BLaER1 (cell line): ENCODE measurements around the gene BTBD9.

Experiments
- H3K27ac ChIP-seq: shearing (Covaris generic); formaldehyde crosslinking; 2 replicates; pipeline ENCODE4 v1.8.1; 2022
- H3K27me3 ChIP-seq: shearing (Covaris generic); formaldehyde crosslinking; 2 replicates; pipeline ENCODE4 v1.8.1; 2022
- H3K36me3 ChIP-seq: shearing (Covaris generic); formaldehyde crosslinking; 2 replicates; pipeline ENCODE4 v1.8.1; 2022
- H3K4me1 ChIP-seq: shearing (Covaris generic); formaldehyde crosslinking; 2 replicates; pipeline ENCODE4 v1.8.1; 2022
- H3K4me2 ChIP-seq: shearing (Covaris generic); formaldehyde crosslinking; 2 replicates; pipeline ENCODE4 v1.8.1; 2022
- H3K4me3 ChIP-seq: shearing (Covaris generic); formaldehyde crosslinking; 2 replicates; pipeline ENCODE4 v1.8.1; 2022
- H3K9ac ChIP-seq: shearing (Covaris generic); formaldehyde crosslinking; 2 replicates; pipeline ENCODE4 v1.8.1; 2022
- H3K9me3 ChIP-seq: shearing (Covaris generic); formaldehyde crosslinking; 2 replicates; pipeline ENCODE4 v1.8.1; 2022
- H4K20me1 ChIP-seq: shearing (Covaris generic); formaldehyde crosslinking; 2 replicates; pipeline ENCODE4 v1.8.1; 2022
- Cebpa-rat ChIP-seq: shearing (Covaris generic); IDR thresholded peaks from 2 replicates; pipeline ENCODE4 v1.8.1; 2022

The BTBD9 gene

GRCh38 chr6:38423746-38424145 lies 216.0 kb downstream of the BTBD9 start:
- Histone ChIP-seq H3K4me1 (no peaks in the 10 kb centered on the region), H3K9me3 (no peaks in the 10 kb centered on the region), H3K9ac (no peak overlapping the region), H4K20me1 (no peaks in the 10 kb centered on the region), H3K4me3 (no peak overlapping the region), H3K27ac (no peak overlapping the region), H3K4me2 (no peak overlapping the region), H3K36me3 (no peaks in the 10 kb centered on the region), H3K27me3 (no peaks in the 10 kb centered on the region)
- no peak for TF ChIP-seq Cebpa-rat

DNA sequence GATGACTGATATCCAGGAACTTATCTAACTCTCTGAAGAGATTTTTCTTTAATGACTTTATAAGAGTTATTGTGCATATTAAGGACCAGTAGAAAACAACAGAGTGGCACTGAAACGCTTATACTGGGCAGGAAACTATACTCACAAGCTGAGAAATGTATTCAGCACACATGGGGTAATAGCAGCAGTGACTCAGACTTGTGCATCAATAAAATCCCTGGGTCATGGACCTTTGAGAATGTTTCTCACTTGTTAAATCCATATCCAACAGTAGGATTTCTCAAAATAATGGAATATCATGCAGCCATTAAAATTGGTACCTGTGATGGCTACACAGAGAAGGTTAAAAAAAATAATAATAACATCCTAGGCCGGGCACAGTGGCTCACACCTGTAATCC lies 219.5 kb downstream of the BTBD9 start:
- no peak overlapping the region for H3K4me2 ChIP-seq
- no peaks in the 10 kb centered on the region for H4K20me1 ChIP-seq
- no peak overlapping the region for H3K27ac ChIP-seq
- H3K4me1 ChIP-seq = no peaks in the 10 kb centered on the region
- H3K4me3 ChIP-seq = no peak overlapping the region
- no peak overlapping the region for H3K9ac ChIP-seq
- no peak for TF ChIP-seq Cebpa-rat
- H3K36me3 ChIP-seq = no peaks in the 10 kb centered on the region
- H3K9me3 ChIP-seq = no peaks in the 10 kb centered on the region
- H3K27me3 ChIP-seq = no peaks in the 10 kb centered on the region

- Histone ChIP-seq H3K4me3 (no peak overlapping the region), H3K4me1 (no peaks in the 10 kb centered on the region), H3K9ac (no peak overlapping the region), H3K27me3 (no peaks in the 10 kb centered on the region), H3K27ac (no peak overlapping the region), H4K20me1 (no peaks in the 10 kb centered on the region), H3K4me2 (no peak overlapping the region), H3K36me3 (no peaks in the 10 kb centered on the region), H3K9me3 (no peaks in the 10 kb centered on the region)
- no peak for TF ChIP-seq Cebpa-rat
Measured at GRCh38 chr6:38417521-38417920, 222.2 kb downstream of the BTBD9 start.

DNA sequence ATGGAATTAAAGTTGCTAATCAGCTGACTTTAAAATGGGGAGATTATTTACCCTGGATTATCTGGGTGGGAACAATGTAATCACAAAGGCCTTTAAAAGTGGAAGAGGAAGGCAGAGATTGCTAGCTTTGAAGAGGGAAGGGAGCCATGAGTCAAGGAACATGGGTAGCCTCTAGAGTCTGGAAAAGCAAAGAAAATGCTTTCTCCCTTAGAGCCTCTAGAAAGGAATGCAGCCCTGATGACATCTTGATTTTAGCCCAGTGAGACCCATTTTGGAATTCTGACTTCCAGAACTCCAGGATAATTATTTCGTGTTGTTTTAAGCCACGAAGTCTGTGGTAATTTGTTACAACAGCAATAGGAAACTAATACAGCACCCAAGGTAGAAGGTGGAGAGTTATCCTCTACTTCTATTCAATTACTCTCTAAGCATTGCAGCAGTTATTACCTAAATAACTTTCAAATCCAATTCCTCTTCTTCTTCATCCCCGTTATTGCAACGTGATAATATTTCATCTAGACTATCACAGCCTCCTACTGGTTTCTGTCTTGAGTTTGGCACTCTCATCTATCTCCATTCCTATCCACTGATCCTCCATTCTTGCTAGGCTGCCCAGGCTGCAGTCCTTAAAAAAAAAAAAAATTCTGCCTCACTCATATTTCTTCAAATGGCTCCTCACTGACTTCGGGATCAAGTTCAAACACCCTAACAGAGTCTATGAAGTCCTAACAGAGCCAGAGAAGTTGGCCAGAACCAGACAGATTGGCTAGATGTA lies 224.3 kb downstream of the BTBD9 start:
- Histone ChIP-seq H3K27me3 (no peaks in the 10 kb centered on the region), H3K27ac (no peak overlapping the region), H3K36me3 (no peaks in the 10 kb centered on the region), H3K4me3 (no peak overlapping the region), H3K4me2 (no peak overlapping the region), H3K9ac (no peak overlapping the region), H3K4me1 (peaks cover 2% of the 10 kb centered on the region; the same call in 1 of the 2 replicates), H4K20me1 (no peaks in the 10 kb centered on the region), H3K9me3 (no peaks in the 10 kb centered on the region)
- TF ChIP-seq Cebpa-rat = no peak

GRCh38 chr6:38413102-38413800 lies 226.5 kb downstream of the BTBD9 start:
- Histone ChIP-seq H3K27me3 (no peaks in the 10 kb centered on the region), H3K27ac (no peak overlapping the region), H3K4me1 (peaks cover 7% of the 10 kb centered on the region), H3K9me3 (no peaks in the 10 kb centered on the region), H3K4me2 (no peak overlapping the region), H4K20me1 (no peaks in the 10 kb centered on the region), H3K4me3 (no peak overlapping the region), H3K9ac (no peak overlapping the region), H3K36me3 (no peaks in the 10 kb centered on the region)
- TF ChIP-seq Cebpa-rat = no peak

- no peaks in the 10 kb centered on the region for H3K9me3 ChIP-seq
- no peaks in the 10 kb centered on the region for H3K27me3 ChIP-seq
- H3K4me2 ChIP-seq = no peak overlapping the region
- H3K4me1 ChIP-seq = peaks cover 7% of the 10 kb centered on the region
- no peaks in the 10 kb centered on the region for H3K36me3 ChIP-seq
- no peak for TF ChIP-seq Cebpa-rat
- no peak overlapping the region for H3K9ac ChIP-seq
- H3K4me3 ChIP-seq = no peak overlapping the region
- H3K27ac ChIP-seq = no peak overlapping the region
- H4K20me1 ChIP-seq = no peaks in the 10 kb centered on the region
Measured at GRCh38 chr6:38407192-38407591, 232.5 kb downstream of the BTBD9 start.

DNA sequence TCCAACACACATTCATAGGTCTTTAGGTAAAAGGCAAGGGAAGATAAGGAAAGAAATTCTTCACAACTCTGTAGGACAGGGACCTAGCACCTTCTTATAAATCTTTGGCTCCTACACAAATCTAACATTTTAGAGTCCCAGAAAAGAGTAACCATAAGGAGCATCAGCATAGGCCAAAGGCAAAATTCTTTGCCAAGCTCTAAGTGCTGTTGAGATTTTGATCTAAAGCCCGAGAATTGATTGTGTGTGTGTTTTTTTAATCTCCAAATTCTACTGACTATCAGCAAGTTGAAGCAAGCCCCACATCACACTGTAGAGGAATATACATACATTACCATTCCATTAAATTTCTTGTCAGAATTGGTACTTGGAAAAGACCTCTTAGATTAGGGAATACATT lies 233.6 kb downstream of the BTBD9 start:
- no peaks in the 10 kb centered on the region for H3K27me3 ChIP-seq
- no peak overlapping the region for H3K4me3 ChIP-seq
- H4K20me1 ChIP-seq = no peaks in the 10 kb centered on the region
- no peaks in the 10 kb centered on the region for H3K36me3 ChIP-seq
- TF ChIP-seq Cebpa-rat = no peak
- no peak overlapping the region for H3K4me2 ChIP-seq
- H3K9me3 ChIP-seq = peaks cover 1% of the 10 kb centered on the region; the same call in 1 of the 2 replicates
- no peak overlapping the region for H3K27ac ChIP-seq
- peaks cover 7% of the 10 kb centered on the region for H3K4me1 ChIP-seq
- H3K9ac ChIP-seq = no peak overlapping the region

DNA sequence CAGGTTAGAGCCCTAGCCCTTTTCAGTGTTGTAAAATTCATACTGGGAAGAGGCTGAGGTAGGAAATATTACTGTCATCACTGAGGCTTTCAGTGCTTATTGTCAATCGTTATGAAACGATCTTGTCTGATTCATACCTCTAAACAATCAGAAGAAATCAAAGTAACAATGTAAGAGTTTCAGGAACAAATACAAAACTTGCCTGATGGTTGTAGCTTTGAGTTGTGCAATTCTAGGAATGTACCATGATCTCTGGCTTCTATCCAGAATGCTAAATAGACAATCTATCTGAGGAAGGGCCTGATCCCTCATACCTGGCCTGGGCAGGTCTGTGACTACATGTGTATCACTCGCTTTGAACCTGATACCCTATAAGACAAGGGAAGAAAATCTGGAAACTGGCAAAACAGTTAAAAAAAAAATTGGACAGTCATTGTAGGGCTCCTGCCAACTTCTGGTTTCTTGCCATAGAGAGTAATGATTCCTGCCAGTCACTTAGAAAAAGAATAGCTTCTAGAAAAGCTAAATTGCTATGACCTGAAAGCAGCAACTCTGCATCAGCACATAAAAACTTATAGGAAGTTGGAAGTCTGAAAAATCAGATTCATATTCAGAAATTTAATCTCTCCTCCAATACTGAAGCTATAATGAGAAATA lies 234.7 kb downstream of the BTBD9 start:
- H3K4me3 ChIP-seq = no peak overlapping the region
- peaks cover 2% of the 10 kb centered on the region for H3K4me1 ChIP-seq
- no peak overlapping the region for H3K27ac ChIP-seq
- H3K27me3 ChIP-seq = no peaks in the 10 kb centered on the region
- TF ChIP-seq Cebpa-rat = no peak
- H4K20me1 ChIP-seq = no peaks in the 10 kb centered on the region
- no peaks in the 10 kb centered on the region for H3K36me3 ChIP-seq
- no peak overlapping the region for H3K4me2 ChIP-seq
- H3K9ac ChIP-seq = no peak overlapping the region
- H3K9me3 ChIP-seq = peaks cover 5% of the 10 kb centered on the region; the same call in 1 of the 2 replicates

DNA sequence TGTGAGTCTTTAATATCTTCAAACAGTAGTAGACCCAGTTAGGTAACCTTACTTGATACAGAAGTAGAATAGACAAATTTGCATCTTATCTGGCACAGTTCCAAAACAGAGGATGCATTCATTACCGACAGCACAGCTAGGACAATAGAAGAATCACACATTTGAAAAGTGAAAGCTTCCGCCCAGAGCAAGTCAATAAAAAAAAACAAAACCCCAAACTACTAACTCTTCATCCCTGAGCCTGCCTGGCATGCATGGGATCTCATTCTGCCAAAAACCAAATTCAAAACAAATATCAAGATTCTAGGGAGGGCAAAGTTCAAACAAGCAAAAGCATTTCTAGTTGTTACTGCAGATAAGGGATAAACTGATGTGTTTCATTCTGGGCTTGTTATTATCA lies 235.4 kb downstream of the BTBD9 start:
- Histone ChIP-seq H3K4me2 (no peak overlapping the region), H3K27me3 (no peaks in the 10 kb centered on the region), H3K4me1 (no peaks in the 10 kb centered on the region), H3K27ac (no peak overlapping the region), H3K9me3 (peaks cover 5% of the 10 kb centered on the region; the same call in 1 of the 2 replicates), H4K20me1 (no peaks in the 10 kb centered on the region), H3K4me3 (no peak overlapping the region), H3K36me3 (no peaks in the 10 kb centered on the region), H3K9ac (no peak overlapping the region)
- TF ChIP-seq Cebpa-rat = no peak

- no peaks in the 10 kb centered on the region for H3K4me1 ChIP-seq
- no peak for TF ChIP-seq Cebpa-rat
- H3K9ac ChIP-seq = no peak overlapping the region
- no peak overlapping the region for H3K27ac ChIP-seq
- H3K4me2 ChIP-seq = no peak overlapping the region
- no peaks in the 10 kb centered on the region for H4K20me1 ChIP-seq
- peaks cover 5% of the 10 kb centered on the region; the same call in 1 of the 2 replicates for H3K9me3 ChIP-seq
- H3K27me3 ChIP-seq = no peaks in the 10 kb centered on the region
- H3K36me3 ChIP-seq = no peaks in the 10 kb centered on the region
- H3K4me3 ChIP-seq = no peak overlapping the region
Measured at GRCh38 chr6:38403548-38403947, 236.2 kb downstream of the BTBD9 start.
